ENCODE data around the gene RREB1.
A peak's percentile ranks its signal among the peaks of the same experiment; 100 is the strongest.

RREB1 gene

GRCh38 chr6:7238900-7239589 is 131.3 kb downstream of the RREB1 start:
- TF ChIP-seq, protein P1, sequence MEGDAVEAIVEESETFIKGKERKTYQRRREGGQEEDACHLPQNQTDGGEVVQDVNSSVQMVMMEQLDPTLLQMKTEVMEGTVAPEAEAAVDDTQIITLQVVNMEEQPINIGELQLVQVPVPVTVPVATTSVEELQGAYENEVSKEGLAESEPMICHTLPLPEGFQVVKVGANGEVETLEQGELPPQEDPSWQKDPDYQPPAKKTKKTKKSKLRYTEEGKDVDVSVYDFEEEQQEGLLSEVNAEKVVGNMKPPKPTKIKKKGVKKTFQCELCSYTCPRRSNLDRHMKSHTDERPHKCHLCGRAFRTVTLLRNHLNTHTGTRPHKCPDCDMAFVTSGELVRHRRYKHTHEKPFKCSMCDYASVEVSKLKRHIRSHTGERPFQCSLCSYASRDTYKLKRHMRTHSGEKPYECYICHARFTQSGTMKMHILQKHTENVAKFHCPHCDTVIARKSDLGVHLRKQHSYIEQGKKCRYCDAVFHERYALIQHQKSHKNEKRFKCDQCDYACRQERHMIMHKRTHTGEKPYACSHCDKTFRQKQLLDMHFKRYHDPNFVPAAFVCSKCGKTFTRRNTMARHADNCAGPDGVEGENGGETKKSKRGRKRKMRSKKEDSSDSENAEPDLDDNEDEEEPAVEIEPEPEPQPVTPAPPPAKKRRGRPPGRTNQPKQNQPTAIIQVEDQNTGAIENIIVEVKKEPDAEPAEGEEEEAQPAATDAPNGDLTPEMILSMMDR (IDR thresholded peaks at IDR 0.05; ENCODE audit: low read depth, low read length, poor library complexity, severe bottlenecking) = peak; percentile 91
- no peak for TF ChIP-seq EZH2phosphoT487 (IDR thresholded peaks at IDR 0.05; ENCODE audit: borderline replicate concordance, low read length)
- Histone ChIP-seq H4K20me1 (ENCODE audit: control insufficient read depth, insufficient read depth, low read depth, low read length) (peaks cover 5% of the 10 kb centered on the region), H3K9me2 (replicated peaks; ENCODE audit: control insufficient read depth, low read length) (no peaks in the 10 kb centered on the region), H3K27ac (ENCODE audit: low read depth, low read length) (no peak overlapping the region), H3K4me3 (ENCODE audit: low read length) (0 out of 2 replicates have a peak overlapping the region, but pooled peaks have one; percentile 0), H3K79me2 (ENCODE audit: control insufficient read depth, low read length) (no peaks in the 10 kb centered on the region), H3F3A (ENCODE audit: control insufficient read depth, insufficient read depth) (no peaks in the 10 kb centered on the region), H3K27me3 (ENCODE audit: control insufficient read depth, low read length) (no peaks in the 10 kb centered on the region), H3K4me1 (ENCODE audit: control insufficient read depth, low read length) (peaks cover 31% of the 10 kb centered on the region), H3K4me2 (ENCODE audit: low read length) (peak overlapping the region; percentile 41), H3K9me3 (ENCODE audit: control insufficient read depth, insufficient read depth, low read length) (no peaks in the 10 kb centered on the region), H3K36me3 (ENCODE audit: control insufficient read depth, low read length) (peaks cover 15% of the 10 kb centered on the region)

DNA sequence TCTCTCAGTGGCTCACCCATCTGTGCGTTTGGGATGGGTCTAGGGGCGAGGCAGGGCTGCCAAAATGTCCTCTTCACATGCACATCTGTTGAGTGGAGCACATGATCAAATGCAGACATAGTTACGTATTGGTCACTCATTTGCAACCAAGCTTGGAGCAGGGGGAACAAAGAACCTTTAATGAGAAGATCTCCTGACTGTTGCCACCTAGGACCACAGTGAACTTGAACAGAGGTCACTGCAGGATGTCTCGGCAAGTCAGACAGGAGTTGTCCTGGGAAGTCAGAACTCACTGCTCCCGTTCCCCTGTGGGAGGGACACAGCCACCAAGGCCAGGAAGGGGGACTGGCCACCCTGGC is 131.8 kb downstream of the RREB1 start:
- H3K36me3 ChIP-seq (ENCODE audit: control insufficient read depth, low read length) = peaks cover 10% of the 10 kb centered on the region
- H3K4me2 ChIP-seq (ENCODE audit: low read length) = peak overlapping the region; percentile 41; the same call in 1 of the 2 replicates
- H3K9me2 ChIP-seq (replicated peaks; ENCODE audit: control insufficient read depth, low read length) = no peaks in the 10 kb centered on the region
- peaks cover 6% of the 10 kb centered on the region for H4K20me1 ChIP-seq (ENCODE audit: control insufficient read depth, insufficient read depth, low read depth, low read length)
- H3K4me3 ChIP-seq (ENCODE audit: low read length) = no peak overlapping the region
- H3K9me3 ChIP-seq (ENCODE audit: control insufficient read depth, insufficient read depth, low read length) = no peaks in the 10 kb centered on the region
- peaks cover 31% of the 10 kb centered on the region for H3K4me1 ChIP-seq (ENCODE audit: control insufficient read depth, low read length)
- H3K27ac ChIP-seq (ENCODE audit: low read depth, low read length) = no peak overlapping the region
- no peaks in the 10 kb centered on the region for H3K79me2 ChIP-seq (ENCODE audit: control insufficient read depth, low read length)
- H3F3A ChIP-seq (ENCODE audit: control insufficient read depth, insufficient read depth) = no peaks in the 10 kb centered on the region
- no peaks in the 10 kb centered on the region for H3K27me3 ChIP-seq (ENCODE audit: control insufficient read depth, low read length)
- TF ChIP-seq, protein P1 (IDR thresholded peaks at IDR 0.05; ENCODE audit: low read depth, low read length, poor library complexity, severe bottlenecking) = no peak
- no peak for TF ChIP-seq EZH2phosphoT487 (IDR thresholded peaks at IDR 0.05; ENCODE audit: borderline replicate concordance, low read length)

- Histone ChIP-seq H3K36me3 (ENCODE audit: control insufficient read depth, low read length) (peaks cover 5% of the 10 kb centered on the region; the same call in 1 of the 2 replicates), H3K9me2 (replicated peaks; ENCODE audit: control insufficient read depth, low read length) (no peaks in the 10 kb centered on the region), H3K9me3 (ENCODE audit: control insufficient read depth, insufficient read depth, low read length) (no peaks in the 10 kb centered on the region), H4K20me1 (ENCODE audit: control insufficient read depth, insufficient read depth, low read depth, low read length) (peaks cover 8% of the 10 kb centered on the region), H3K4me3 (ENCODE audit: low read length) (no peak overlapping the region), H3K4me2 (ENCODE audit: low read length) (no peak overlapping the region), H3K27me3 (ENCODE audit: control insufficient read depth, low read length) (no peaks in the 10 kb centered on the region), H3K79me2 (ENCODE audit: control insufficient read depth, low read length) (no peaks in the 10 kb centered on the region), H3K27ac (ENCODE audit: low read depth, low read length) (no peak overlapping the region), H3F3A (ENCODE audit: control insufficient read depth, insufficient read depth) (no peaks in the 10 kb centered on the region), H3K4me1 (ENCODE audit: control insufficient read depth, low read length) (peaks cover 31% of the 10 kb centered on the region)
- TF ChIP-seq EZH2phosphoT487 (IDR thresholded peaks at IDR 0.05; ENCODE audit: borderline replicate concordance, low read length) = no peak
- TF ChIP-seq, protein P1 (IDR thresholded peaks at IDR 0.05; ENCODE audit: low read depth, low read length, poor library complexity, severe bottlenecking) = no peak
Observed at GRCh38 chr6:7240351-7240750, 132.6 kb downstream of the RREB1 start.
